ENCODE data around the gene MRPL12. TPM values are rescaled to one million over a fixed set of nuclear protein-coding genes. Genes with fewer than 3 reads are reported as not detected.

MRPL12 gene
- total and polyA plus RNA-seq, 2 donors (not counting 1 experiment from before 2014, with no cell fraction given): 23.8 to 25.6 TPM

DNA sequence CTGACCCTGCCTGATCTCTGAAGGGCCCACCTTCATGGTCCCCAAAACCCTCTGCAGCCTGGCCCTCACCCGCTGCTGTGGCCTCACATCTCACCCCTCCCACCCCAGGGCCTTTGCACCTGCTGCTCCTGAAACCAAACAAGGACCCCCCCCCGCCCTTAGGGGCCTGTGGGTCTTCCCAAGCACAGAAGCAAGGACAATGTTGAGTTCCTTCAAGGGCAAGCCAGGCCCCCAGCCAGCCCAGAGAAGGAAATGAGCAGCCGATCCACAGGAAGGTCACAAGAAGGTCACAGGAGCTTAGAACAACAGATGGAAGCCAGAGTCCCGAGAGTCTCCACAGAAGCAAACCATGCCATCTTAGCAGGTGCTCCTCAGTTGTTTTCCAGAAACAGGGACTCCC, 46.3 kb upstream of the MRPL12 start:
- H3K27me3 Mint-ChIP-seq: peaks cover 2% of the 10 kb centered on the region
- Histone ChIP-seq H3K9me3 (ENCODE audit: control extremely low read depth in 1 of 3, control insufficient read depth in 2 of 3, insufficient read depth in 1 of 3, low read length in 2 of 3) (no peaks in the 10 kb centered on the region), H3K36me3 (replicated peaks in 1 of 2; ENCODE audit: control extremely low read depth in 1 of 2, control insufficient read depth in 1 of 2, extremely low read depth in 1 of 2, insufficient read depth in 2 of 2, low read length in 1 of 2) (no peaks in the 10 kb centered on the region), H3K4me1 (ENCODE audit: control insufficient read depth in 2 of 2, insufficient read depth in 2 of 2, low read length in 2 of 2) (peaks cover 12 to 18% of the 10 kb centered on the region in 2 donors), H3K4me2 (replicated peaks; ENCODE audit: low read depth, low read length, poor library complexity, severe bottlenecking) (no peak overlapping the region), H2AFZ (ENCODE audit: insufficient read depth, low read depth, low read length, poor library complexity, severe bottlenecking) (no peak overlapping the region), H3K27me3 (replicated peaks in 1 of 4; ENCODE audit: control extremely low read depth in 1 of 4, control insufficient read depth in 3 of 4, insufficient read depth in 4 of 4, low read length in 3 of 4) (peaks cover 0 to 8% (median 2%) of the 10 kb centered on the region in 4 experiments), H4K20me1 (ENCODE audit: control insufficient read depth, insufficient read depth, low read length, poor library complexity, severe bottlenecking) (no peaks in the 10 kb centered on the region), H3K4me3 (ENCODE audit: control extremely low read depth in 1 of 5, extremely low read depth in 1 of 5, insufficient read depth in 1 of 5, low read depth in 2 of 5, low read length in 4 of 5) (no peak overlapping the region), H3K27ac (ENCODE audit: low read length in 2 of 2) (no peak overlapping the region), H3K79me2 (ENCODE audit: control insufficient read depth, insufficient read depth, low read length) (no peaks in the 10 kb centered on the region), H3K9ac (ENCODE audit: low read length) (no peak overlapping the region)
- ChIA-PET POLR2A (no interaction called here), CTCF (no interaction called here)
- intact Hi-C loops (cut with micrococcal nuclease): no loop called here
- ATAC-seq (ENCODE audit: low read depth): no peak
- 49% methylated on average over 4 of the region's 4 CpGs for WGBS (ENCODE audit: insufficient coverage)
- no peak for DNase-seq
- no peak overlapping the region for H3K27ac Mint-ChIP-seq
- peaks cover 14% of the 10 kb centered on the region for H3K4me1 Mint-ChIP-seq
- H3K4me3 Mint-ChIP-seq: no peak overlapping the region
- no peaks in the 10 kb centered on the region for H3K9me3 Mint-ChIP-seq (ENCODE audit: insufficient read depth)
- TF ChIP-seq, protein P1, sequence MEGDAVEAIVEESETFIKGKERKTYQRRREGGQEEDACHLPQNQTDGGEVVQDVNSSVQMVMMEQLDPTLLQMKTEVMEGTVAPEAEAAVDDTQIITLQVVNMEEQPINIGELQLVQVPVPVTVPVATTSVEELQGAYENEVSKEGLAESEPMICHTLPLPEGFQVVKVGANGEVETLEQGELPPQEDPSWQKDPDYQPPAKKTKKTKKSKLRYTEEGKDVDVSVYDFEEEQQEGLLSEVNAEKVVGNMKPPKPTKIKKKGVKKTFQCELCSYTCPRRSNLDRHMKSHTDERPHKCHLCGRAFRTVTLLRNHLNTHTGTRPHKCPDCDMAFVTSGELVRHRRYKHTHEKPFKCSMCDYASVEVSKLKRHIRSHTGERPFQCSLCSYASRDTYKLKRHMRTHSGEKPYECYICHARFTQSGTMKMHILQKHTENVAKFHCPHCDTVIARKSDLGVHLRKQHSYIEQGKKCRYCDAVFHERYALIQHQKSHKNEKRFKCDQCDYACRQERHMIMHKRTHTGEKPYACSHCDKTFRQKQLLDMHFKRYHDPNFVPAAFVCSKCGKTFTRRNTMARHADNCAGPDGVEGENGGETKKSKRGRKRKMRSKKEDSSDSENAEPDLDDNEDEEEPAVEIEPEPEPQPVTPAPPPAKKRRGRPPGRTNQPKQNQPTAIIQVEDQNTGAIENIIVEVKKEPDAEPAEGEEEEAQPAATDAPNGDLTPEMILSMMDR (IDR thresholded peaks at IDR 0.05): no peak
- no peak for TF ChIP-seq EZH2 (IDR thresholded peaks at IDR 0.05; ENCODE audit: borderline replicate concordance, insufficient read depth, low read depth, low read length, poor library complexity, severe bottlenecking)

DNA sequence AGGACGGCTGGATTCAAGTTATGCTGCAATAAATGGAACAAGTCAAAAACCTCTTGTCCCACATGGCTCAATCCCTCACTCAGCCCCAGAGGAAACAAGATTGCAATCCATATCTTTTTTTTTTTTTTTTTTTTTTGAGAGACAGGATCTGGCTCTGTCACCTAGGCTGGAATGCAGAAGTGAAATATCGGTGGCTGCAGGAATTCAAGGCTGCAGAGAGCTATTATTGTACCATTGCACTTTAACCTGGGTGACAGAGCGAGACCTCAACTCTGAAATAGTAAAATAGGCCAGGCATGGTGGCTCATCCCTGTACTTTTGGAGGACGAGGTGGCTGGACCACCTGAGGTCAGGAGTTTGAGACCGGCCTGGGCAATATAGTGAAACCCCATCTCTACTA, 44.1 kb upstream of the MRPL12 start:
- CTCF ChIA-PET: interaction anchor here (0.7 kb wide), 1 partner anchor 1581 kb away, joined by 4 read pairs; no protein-coding TSS in a partner anchor

More for the DNA sequence above, 44.1 kb upstream of the MRPL12 start:
- Histone ChIP-seq H2AFZ (ENCODE audit: insufficient read depth, low read depth, low read length, poor library complexity, severe bottlenecking) (no peak overlapping the region), H3K9me3 (ENCODE audit: control extremely low read depth in 1 of 3, control insufficient read depth in 2 of 3, insufficient read depth in 1 of 3, low read length in 2 of 3) (no peaks in the 10 kb centered on the region), H3K27ac (ENCODE audit: low read length in 2 of 2) (no peak overlapping the region), H3K4me2 (replicated peaks; ENCODE audit: low read depth, low read length, poor library complexity, severe bottlenecking) (no peak overlapping the region), H4K20me1 (ENCODE audit: control insufficient read depth, insufficient read depth, low read length, poor library complexity, severe bottlenecking) (no peaks in the 10 kb centered on the region), H3K4me3 (ENCODE audit: control extremely low read depth in 1 of 5, extremely low read depth in 1 of 5, insufficient read depth in 1 of 5, low read depth in 2 of 5, low read length in 4 of 5) (no peak overlapping the region), H3K79me2 (ENCODE audit: control insufficient read depth, insufficient read depth, low read length) (no peaks in the 10 kb centered on the region), H3K9ac (ENCODE audit: low read length) (no peak overlapping the region), H3K4me1 (ENCODE audit: control insufficient read depth in 2 of 2, insufficient read depth in 2 of 2, low read length in 2 of 2) (peaks cover under 1 to 2% of the 10 kb centered on the region in 2 donors), H3K36me3 (replicated peaks in 1 of 2; ENCODE audit: control extremely low read depth in 1 of 2, control insufficient read depth in 1 of 2, extremely low read depth in 1 of 2, insufficient read depth in 2 of 2, low read length in 1 of 2) (no peaks in the 10 kb centered on the region), H3K27me3 (replicated peaks in 1 of 4; ENCODE audit: control extremely low read depth in 1 of 4, control insufficient read depth in 3 of 4, insufficient read depth in 4 of 4, low read length in 3 of 4) (peaks cover 0 to 6% (median 0%) of the 10 kb centered on the region in 4 experiments)
- no peak for DNase-seq
- no peak for ATAC-seq (ENCODE audit: low read depth)
- H3K4me3 Mint-ChIP-seq: no peak overlapping the region
- TF ChIP-seq, protein P1 (IDR thresholded peaks at IDR 0.05): no peak
- no peak for TF ChIP-seq EZH2 (IDR thresholded peaks at IDR 0.05; ENCODE audit: borderline replicate concordance, insufficient read depth, low read depth, low read length, poor library complexity, severe bottlenecking)
- H3K9me3 Mint-ChIP-seq (ENCODE audit: insufficient read depth): no peaks in the 10 kb centered on the region
- H3K27ac Mint-ChIP-seq: no peak overlapping the region
- H3K4me1 Mint-ChIP-seq: no peaks in the 10 kb centered on the region
- H3K27me3 Mint-ChIP-seq: no peaks in the 10 kb centered on the region
- intact Hi-C loops (cut with micrococcal nuclease): no loop called here
- 65% methylated on average over 3 of the region's 5 CpGs for WGBS (ENCODE audit: insufficient coverage)
- POLR2A ChIA-PET: no interaction called here

Data from B cell (primary cell).